Mammary epithelial cell (primary cell): ENCODE results near the gene VEZF1.

Experiments
- CTCF ChIP-seq, 2 donors: IDR thresholded peaks in 1 of 2; conservative IDR thresholded peaks in 1 of 2; 2 replicates each; pipeline ENCODE4 v1.5.1; 2011 to 2012; ENCODE audit warnings: inconsistent platforms in 2 of 2, low read length in 2 of 2, mild to moderate bottlenecking in 2 of 2, control low read depth in 1 of 2, low read depth in 1 of 2; ENCODE audit not compliant: insufficient read depth in 1 of 2; ENCODE audit errors: extremely low read depth in 1 of 2
- EZH2 ChIP-seq: IDR thresholded peaks from 2 replicates; pipeline ENCODE4 v1.6.1; 2012; ENCODE audit warnings: low read length, inconsistent platforms, borderline replicate concordance

GRCh38 chr17:58007781-58008706 lies 20.0 kb upstream of the VEZF1 start:
- no peak for TF ChIP-seq CTCF (conservative IDR thresholded peaks at IDR 0.05 in 1 of 2, IDR thresholded peaks at IDR 0.05 in 1 of 2; ENCODE audit: extremely low read depth in 1 of 2, insufficient read depth in 1 of 2, low read depth in 1 of 2, low read length in 2 of 2)
- no peak for TF ChIP-seq EZH2
